ENCODE data around the gene HHLA2.

Gene HHLA2

GRCh38 chr3:108300103-108300849, 3.9 kb downstream of the HHLA2 start:
- DNase-seq (ENCODE audit: extremely low read depth, low read depth) = no peak
- TF ChIP-seq CTCF (IDR thresholded peaks at IDR 0.05; ENCODE audit: low read depth, low read length, missing control alignments) = no peak
- no peak overlapping the region for H3K4me3 ChIP-seq (replicated peaks; ENCODE audit: low read depth, low read length)

GRCh38 chr3:108301695-108302404, 5.5 kb downstream of the HHLA2 start:
- H3K4me3 ChIP-seq (replicated peaks; ENCODE audit: low read depth, low read length) = no peak overlapping the region
- no peak for TF ChIP-seq CTCF (IDR thresholded peaks at IDR 0.05; ENCODE audit: low read depth, low read length, missing control alignments)
- no peak for DNase-seq (ENCODE audit: extremely low read depth, low read depth)

GRCh38 chr3:108302570-108302969, 6.2 kb downstream of the HHLA2 start:
- H3K4me3 ChIP-seq (replicated peaks; ENCODE audit: low read depth, low read length) = no peak overlapping the region
- DNase-seq (ENCODE audit: extremely low read depth, low read depth) = no peak
- no peak for TF ChIP-seq CTCF (IDR thresholded peaks at IDR 0.05; ENCODE audit: low read depth, low read length, missing control alignments)

- TF ChIP-seq CTCF (IDR thresholded peaks at IDR 0.05; ENCODE audit: low read depth, low read length, missing control alignments) = no peak
- H3K4me3 ChIP-seq (replicated peaks; ENCODE audit: low read depth, low read length) = no peak overlapping the region
- DNase-seq (ENCODE audit: extremely low read depth, low read depth) = no peak
These were observed 9.3 kb downstream of the HHLA2 start for GRCh38 chr3:108305484-108306172.

- no peak overlapping the region for H3K4me3 ChIP-seq (replicated peaks; ENCODE audit: low read depth, low read length)
- no peak for TF ChIP-seq CTCF (IDR thresholded peaks at IDR 0.05; ENCODE audit: low read depth, low read length, missing control alignments)
- no peak for DNase-seq (ENCODE audit: extremely low read depth, low read depth)
These were observed 15.4 kb downstream of the HHLA2 start for GRCh38 chr3:108311797-108312196.

- TF ChIP-seq CTCF (IDR thresholded peaks at IDR 0.05; ENCODE audit: low read depth, low read length, missing control alignments) = no peak
- no peak for DNase-seq (ENCODE audit: extremely low read depth, low read depth)
- H3K4me3 ChIP-seq (replicated peaks; ENCODE audit: low read depth, low read length) = no peak overlapping the region
These were observed 16.3 kb downstream of the HHLA2 start for GRCh38 chr3:108312656-108313055.
